Measurements from ENCODE around the gene KDM5A. TPM values are rescaled to one million over a fixed set of nuclear protein-coding genes. Genes with fewer than 3 reads are reported as not detected.

The KDM5A gene
- 10 to 100 TPM; 55.6 to 80.6 (median 57.2) TPM for total RNA-seq

DNA sequence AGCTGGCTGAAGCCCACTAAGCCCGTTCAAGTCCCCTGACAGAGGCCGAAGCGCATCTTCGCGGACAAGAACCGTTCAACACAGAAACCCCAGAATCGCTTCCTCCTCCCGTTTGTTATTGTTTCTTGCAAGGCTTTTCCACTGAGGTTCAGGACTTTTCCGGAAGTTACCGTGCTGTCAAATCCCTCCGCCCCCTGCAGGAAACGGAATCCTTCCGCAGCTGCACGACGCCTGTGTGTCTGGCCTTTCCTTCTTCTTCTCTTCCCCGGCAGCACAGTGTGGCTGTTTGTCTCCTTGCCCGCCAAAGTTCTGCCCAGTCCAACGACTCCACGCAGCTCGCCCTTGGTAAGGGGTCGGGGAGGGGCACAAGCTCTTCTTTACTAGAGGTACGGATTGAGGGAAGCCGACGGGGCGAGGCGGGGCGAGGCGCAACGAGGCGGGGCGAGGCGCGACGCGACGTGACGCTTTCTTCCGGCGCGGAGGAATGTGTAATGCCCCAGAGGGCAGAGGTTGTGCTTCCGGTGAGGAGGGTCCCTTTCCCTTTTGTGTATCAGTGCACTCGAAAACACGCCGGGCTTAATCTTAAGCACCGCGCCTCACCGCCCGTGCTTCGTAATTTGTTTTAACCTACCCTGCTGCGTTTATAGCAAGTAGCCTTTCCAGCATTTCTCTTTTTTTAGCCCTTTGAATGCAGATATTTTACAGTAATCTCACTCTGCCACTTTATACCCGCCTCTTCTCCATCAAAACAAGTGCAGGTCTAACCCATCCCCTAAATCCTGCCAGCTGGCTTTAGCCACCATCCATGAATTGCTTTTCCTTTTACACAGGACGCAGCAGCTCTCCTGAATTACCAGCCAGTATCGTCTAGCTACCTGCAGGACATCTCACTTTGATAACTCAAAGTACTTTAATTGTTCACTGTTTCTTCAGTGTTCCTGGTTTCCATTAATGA is at the start of gene KDM5A:
Gene KDM5A, minus strand, starts transcription at position 179 of the 955 bp plus-strand sequence. CDS start 229 bp downstream, outside the sequence.
- TF ChIP-seq, protein P1, sequence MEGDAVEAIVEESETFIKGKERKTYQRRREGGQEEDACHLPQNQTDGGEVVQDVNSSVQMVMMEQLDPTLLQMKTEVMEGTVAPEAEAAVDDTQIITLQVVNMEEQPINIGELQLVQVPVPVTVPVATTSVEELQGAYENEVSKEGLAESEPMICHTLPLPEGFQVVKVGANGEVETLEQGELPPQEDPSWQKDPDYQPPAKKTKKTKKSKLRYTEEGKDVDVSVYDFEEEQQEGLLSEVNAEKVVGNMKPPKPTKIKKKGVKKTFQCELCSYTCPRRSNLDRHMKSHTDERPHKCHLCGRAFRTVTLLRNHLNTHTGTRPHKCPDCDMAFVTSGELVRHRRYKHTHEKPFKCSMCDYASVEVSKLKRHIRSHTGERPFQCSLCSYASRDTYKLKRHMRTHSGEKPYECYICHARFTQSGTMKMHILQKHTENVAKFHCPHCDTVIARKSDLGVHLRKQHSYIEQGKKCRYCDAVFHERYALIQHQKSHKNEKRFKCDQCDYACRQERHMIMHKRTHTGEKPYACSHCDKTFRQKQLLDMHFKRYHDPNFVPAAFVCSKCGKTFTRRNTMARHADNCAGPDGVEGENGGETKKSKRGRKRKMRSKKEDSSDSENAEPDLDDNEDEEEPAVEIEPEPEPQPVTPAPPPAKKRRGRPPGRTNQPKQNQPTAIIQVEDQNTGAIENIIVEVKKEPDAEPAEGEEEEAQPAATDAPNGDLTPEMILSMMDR (IDR thresholded peaks at IDR 0.05; ENCODE audit: low read depth), result no peak

GRCh38 chr12:422526-422925 is 33.4 kb upstream of the KDM5A start:
- TF ChIP-seq, protein P1 (IDR thresholded peaks at IDR 0.05; ENCODE audit: low read depth), result no peak

- TF ChIP-seq, protein P1 (IDR thresholded peaks at IDR 0.05; ENCODE audit: low read depth), result no peak
Measured at GRCh38 chr12:418432-418831, 29.3 kb upstream of the KDM5A start.

GRCh38 chr12:414859-415258 is 25.7 kb upstream of the KDM5A start:
- TF ChIP-seq, protein P1 (IDR thresholded peaks at IDR 0.05; ENCODE audit: low read depth), result no peak

- TF ChIP-seq, protein P1 (IDR thresholded peaks at IDR 0.05; ENCODE audit: low read depth), result no peak
Measured at GRCh38 chr12:402029-402389, 12.9 kb upstream of the KDM5A start.

- TF ChIP-seq, protein P1 (IDR thresholded peaks at IDR 0.05; ENCODE audit: low read depth), result no peak
Measured at GRCh38 chr12:401235-402028, 12.3 kb upstream of the KDM5A start, which contains the start of gene CCDC77. Gene CCDC77 (plus strand): TSS chr12:401644. CDS start chr12:409384, 7,740 bp downstream.

GRCh38 chr12:400828-401227 is 11.7 kb upstream of the KDM5A start:
- TF ChIP-seq, protein P1 (IDR thresholded peaks at IDR 0.05; ENCODE audit: low read depth), result no peak
